NCI-H146 (cell line): ENCODE data around the gene DHCR7.

Experiments
- DNase-seq: peaks from one replicate; lab custom pipeline; 2025; lab: John Stamatoyannopoulos, UW

The DHCR7 gene

GRCh38 chr11:71456831-71457230 lies 8.6 kb upstream of the DHCR7 start:
- DNase-seq = no peak

GRCh38 chr11:71456294-71456693 lies 8.1 kb upstream of the DHCR7 start:
- DNase-seq = no peak

- DNase-seq = peak; percentile 26
These were observed 6.4 kb upstream of the DHCR7 start for GRCh38 chr11:71454470-71455113.

GRCh38 chr11:71453918-71454304 lies 5.7 kb upstream of the DHCR7 start:
- no peak for DNase-seq

GRCh38 chr11:71453037-71453917 lies 5.1 kb upstream of the DHCR7 start, which contains the start of gene NADSYN1:
NADSYN1 (plus strand) TSS chr11:71453203; CDS start chr11:71453297, 94 bp downstream.
- DNase-seq = peak; percentile 96

GRCh38 chr11:71452199-71453036 lies 4.2 kb upstream of the DHCR7 start:
- peak; percentile 56 for DNase-seq

GRCh38 chr11:71451596-71452198 lies 3.5 kb upstream of the DHCR7 start:
- no peak for DNase-seq

- no peak for DNase-seq
These were observed 2.7 kb upstream of the DHCR7 start for GRCh38 chr11:71450939-71451338.

GRCh38 chr11:71450507-71450906 lies 2.3 kb upstream of the DHCR7 start:
- no peak for DNase-seq

GRCh38 chr11:71449596-71449995 lies 1.4 kb upstream of the DHCR7 start:
- DNase-seq = no peak

- DNase-seq = no peak
These were observed 369 bp downstream of the DHCR7 start for GRCh38 chr11:71447791-71448256.

- DNase-seq = peak; percentile 24
These were observed 1.1 kb downstream of the DHCR7 start for GRCh38 chr11:71446942-71447688.

- no peak for DNase-seq
These were observed 2.0 kb downstream of the DHCR7 start for GRCh38 chr11:71446150-71446549.

- DNase-seq = no peak
These were observed 3.4 kb downstream of the DHCR7 start for GRCh38 chr11:71444811-71445210.

GRCh38 chr11:71443736-71444445 lies 4.3 kb downstream of the DHCR7 start:
- no peak for DNase-seq

- DNase-seq = no peak
These were observed 5.3 kb downstream of the DHCR7 start for GRCh38 chr11:71442880-71443279.

GRCh38 chr11:71442123-71442522 lies 6.1 kb downstream of the DHCR7 start:
- DNase-seq = no peak

GRCh38 chr11:71441251-71441650 lies 6.9 kb downstream of the DHCR7 start:
- no peak for DNase-seq

GRCh38 chr11:71440021-71440755 lies 8.0 kb downstream of the DHCR7 start:
- no peak for DNase-seq

- DNase-seq = no peak
These were observed 9.5 kb downstream of the DHCR7 start for GRCh38 chr11:71438650-71439049.
